ENCODE measurements around the gene AGT.

- TF ChIP-seq, protein P1, sequence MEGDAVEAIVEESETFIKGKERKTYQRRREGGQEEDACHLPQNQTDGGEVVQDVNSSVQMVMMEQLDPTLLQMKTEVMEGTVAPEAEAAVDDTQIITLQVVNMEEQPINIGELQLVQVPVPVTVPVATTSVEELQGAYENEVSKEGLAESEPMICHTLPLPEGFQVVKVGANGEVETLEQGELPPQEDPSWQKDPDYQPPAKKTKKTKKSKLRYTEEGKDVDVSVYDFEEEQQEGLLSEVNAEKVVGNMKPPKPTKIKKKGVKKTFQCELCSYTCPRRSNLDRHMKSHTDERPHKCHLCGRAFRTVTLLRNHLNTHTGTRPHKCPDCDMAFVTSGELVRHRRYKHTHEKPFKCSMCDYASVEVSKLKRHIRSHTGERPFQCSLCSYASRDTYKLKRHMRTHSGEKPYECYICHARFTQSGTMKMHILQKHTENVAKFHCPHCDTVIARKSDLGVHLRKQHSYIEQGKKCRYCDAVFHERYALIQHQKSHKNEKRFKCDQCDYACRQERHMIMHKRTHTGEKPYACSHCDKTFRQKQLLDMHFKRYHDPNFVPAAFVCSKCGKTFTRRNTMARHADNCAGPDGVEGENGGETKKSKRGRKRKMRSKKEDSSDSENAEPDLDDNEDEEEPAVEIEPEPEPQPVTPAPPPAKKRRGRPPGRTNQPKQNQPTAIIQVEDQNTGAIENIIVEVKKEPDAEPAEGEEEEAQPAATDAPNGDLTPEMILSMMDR (IDR thresholded peaks at IDR 0.05) = no peak
- TF ChIP-seq EP300 (IDR thresholded peaks at IDR 0.05) = no peak
- TF ChIP-seq POLR2AphosphoS5 (IDR thresholded peaks at IDR 0.05) = no peak
Observed at GRCh38 chr1:230753586-230754251, 39.8 kb upstream of the AGT start.

Data from gastroesophageal sphincter (tissue), 3 donors.